Stimulated activated CD8-positive, alpha-beta memory T cell treated with anti-CD3 and anti-CD28 coated beads, Interleukin-15, amount 100 ng/mL, for 1 hour (primary cell): ENCODE results near the gene SLC24A5.

Source experiments
- DNase-seq: peaks from one replicate; pipeline ENCODE4 v3.0.0-alpha.2; 2020; ENCODE audit warnings: low read depth

Gene SLC24A5

DNA sequence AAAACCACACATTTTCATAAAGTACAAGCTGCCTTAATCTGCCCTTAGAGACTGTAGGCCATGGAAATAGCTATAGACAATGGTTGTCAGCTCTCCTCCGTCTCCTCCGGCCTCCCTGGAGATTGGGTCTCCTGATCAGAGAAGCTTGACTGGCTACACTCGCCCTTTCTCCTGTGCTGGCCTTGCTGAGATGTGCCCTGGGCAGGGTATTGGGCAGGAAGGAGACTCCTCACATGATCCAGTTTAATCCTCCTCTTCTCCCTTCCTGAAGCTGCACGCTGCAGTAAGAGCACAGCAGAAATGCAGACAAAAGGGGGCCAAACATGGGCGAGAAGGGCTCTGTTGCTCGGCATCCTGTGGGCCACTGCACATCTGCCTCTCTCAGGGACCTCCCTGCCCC, at the start of gene SLC24A5:
Gene SLC24A5, plus strand, starts transcription at position 246 of the 400 bp plus-strand sequence. Its CDS starts 55 bp downstream, at position 301.
- no peak for DNase-seq

- no peak for DNase-seq
Observed at GRCh38 chr15:48072941-48073340, 47.8 kb upstream of the SLC24A5 start.

GRCh38 chr15:48073881-48074280, 46.9 kb upstream of the SLC24A5 start:
- no peak for DNase-seq

GRCh38 chr15:48076454-48076853, 44.3 kb upstream of the SLC24A5 start:
- DNase-seq, result no peak

- DNase-seq, result no peak
Observed at GRCh38 chr15:48077616-48078184, 43.1 kb upstream of the SLC24A5 start.

DNA sequence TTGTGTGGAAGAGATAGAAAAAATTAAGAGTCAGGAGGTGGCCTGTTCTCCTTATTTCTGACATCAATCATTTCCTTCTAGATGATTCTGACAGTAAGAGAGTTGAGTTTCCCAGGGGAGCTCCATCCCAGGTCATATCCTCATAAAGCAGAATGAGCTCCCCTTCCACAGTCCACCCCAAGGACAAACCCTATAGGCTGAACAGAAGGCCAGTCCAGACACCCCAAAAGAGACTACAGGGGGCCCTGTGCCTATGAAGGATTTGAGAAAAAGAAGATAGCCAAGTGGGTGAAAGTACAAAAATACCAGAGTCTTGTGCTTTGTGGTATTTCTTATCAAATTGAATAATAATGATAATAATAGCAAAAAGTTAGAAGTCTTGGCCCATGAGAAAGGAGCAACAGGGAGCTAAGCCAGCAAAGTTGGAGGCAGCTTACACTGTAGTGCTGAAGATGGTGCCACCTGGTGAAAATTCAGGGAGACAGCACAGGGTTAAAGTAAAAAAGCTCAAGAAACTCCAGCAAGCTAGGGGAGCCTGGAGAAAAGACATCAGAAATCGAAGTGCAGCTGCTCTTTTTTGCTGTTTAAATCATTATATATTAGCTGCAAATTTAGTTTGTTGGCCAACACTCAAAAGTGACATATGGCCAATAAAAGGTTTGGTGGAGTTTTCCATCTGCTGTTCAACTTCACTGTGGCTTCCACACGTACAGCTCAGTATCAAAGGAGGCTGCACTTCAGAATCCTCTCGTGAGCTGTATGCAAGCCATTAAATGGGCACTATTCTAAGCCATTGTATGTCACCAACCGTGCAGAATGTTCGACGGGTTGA, 35.8 kb upstream of the SLC24A5 start:
- no peak for DNase-seq

- DNase-seq, result no peak
Observed at GRCh38 chr15:48085591-48085930, 35.2 kb upstream of the SLC24A5 start.

- no peak for DNase-seq
Observed at GRCh38 chr15:48086133-48086532, 34.7 kb upstream of the SLC24A5 start.

DNA sequence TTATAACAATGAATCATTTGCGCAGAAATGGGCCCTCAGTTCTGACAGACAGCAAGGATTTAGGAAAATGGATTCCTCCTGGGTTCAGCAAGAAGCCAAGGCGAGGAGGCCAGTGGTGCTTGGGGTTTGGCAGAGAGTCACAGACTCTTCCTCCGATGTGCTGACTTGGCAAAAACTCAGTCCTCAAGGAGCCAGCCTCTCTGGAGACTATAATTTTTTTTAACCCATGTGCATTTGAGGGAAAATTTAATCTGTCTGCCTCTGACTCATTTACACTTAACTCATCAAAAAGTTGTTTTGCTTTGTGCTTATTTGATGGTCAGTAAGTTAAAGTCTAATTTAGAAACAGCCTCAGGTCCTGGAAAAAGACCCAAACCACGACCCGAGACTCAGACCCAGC, 34.2 kb upstream of the SLC24A5 start:
- DNase-seq, result no peak

- DNase-seq, result no peak
Observed at GRCh38 chr15:48087844-48088243, 32.9 kb upstream of the SLC24A5 start.

GRCh38 chr15:48089702-48090101, 31.1 kb upstream of the SLC24A5 start:
- DNase-seq, result no peak

DNA sequence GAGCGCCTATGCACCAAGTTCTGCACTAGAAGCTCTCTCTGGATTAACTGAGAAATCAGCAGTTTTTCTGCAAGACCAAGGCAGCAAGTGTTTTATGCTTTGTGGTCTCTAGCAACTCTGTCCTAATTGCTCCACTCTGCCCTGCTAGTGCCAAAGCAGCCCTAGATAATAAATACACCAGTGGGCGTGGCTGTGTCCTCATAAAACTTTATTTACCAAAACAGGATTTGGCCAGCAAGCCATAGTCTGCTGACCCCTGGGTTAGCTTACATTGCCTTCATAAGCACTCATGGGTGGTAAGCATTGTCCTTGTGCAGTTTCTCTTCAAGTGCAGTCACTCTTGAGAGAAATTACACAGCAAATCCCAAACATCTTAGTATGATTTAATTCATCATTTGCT, 30.7 kb upstream of the SLC24A5 start:
- no peak for DNase-seq

- DNase-seq, result no peak
Observed at GRCh38 chr15:48090666-48091065, 30.1 kb upstream of the SLC24A5 start.

- DNase-seq, result no peak
Observed at GRCh38 chr15:48091522-48091921, 29.3 kb upstream of the SLC24A5 start.

- DNase-seq, result no peak
Observed at GRCh38 chr15:48096355-48096786, 24.4 kb upstream of the SLC24A5 start.

DNA sequence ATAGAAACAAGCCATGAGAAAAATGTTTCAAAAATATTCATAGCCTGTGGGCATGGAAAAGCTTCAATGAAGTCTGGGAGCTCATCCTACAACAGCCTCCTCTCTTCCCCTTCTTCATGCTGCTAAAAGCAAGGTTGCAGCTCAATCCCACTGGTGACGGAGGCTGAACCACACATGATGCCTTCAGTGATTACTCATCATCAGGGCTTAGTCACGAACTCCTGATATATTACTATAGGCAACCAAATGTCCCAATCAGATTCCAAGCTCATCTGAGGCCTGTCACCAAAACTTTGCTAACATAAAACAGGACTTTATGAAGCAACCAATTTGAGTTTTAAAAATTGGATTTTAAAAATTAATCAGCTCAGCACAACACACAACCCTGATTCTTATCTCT, 24.0 kb upstream of the SLC24A5 start:
- no peak for DNase-seq

- no peak for DNase-seq
Observed at GRCh38 chr15:48097264-48097663, 23.5 kb upstream of the SLC24A5 start.

DNA sequence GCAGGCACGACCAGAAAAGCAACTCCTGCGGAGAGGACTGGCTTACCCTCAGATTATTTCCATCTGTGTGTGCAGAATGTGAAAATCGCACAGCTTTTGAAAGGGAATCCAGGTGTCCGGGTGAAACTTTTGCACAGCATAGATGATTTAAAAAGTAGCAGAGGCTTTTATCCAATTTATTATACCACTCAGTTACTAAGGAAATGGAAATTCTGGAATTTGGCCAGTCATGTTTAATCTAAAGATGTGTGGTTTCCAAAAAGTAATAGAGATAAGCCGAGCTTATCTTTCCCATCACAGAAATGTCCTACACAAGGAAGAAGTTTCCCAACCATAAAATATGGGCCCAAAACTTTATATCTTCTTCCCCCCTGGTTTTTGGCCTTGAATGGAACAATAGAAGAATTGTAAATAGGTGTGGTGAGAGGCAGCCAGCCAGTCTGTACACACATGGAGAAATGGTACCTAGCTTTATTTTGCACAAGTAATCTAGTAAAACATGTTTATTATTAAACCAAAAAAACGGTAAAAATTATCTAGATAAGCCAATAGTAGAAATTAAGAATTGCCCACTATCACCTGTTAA, 19.3 kb upstream of the SLC24A5 start:
- no peak for DNase-seq

- no peak for DNase-seq
Observed at GRCh38 chr15:48102167-48102566, 18.6 kb upstream of the SLC24A5 start.

GRCh38 chr15:48103647-48104046, 17.1 kb upstream of the SLC24A5 start:
- no peak for DNase-seq

- DNase-seq, result no peak
Observed at GRCh38 chr15:48105936-48106335, 14.9 kb upstream of the SLC24A5 start.

DNA sequence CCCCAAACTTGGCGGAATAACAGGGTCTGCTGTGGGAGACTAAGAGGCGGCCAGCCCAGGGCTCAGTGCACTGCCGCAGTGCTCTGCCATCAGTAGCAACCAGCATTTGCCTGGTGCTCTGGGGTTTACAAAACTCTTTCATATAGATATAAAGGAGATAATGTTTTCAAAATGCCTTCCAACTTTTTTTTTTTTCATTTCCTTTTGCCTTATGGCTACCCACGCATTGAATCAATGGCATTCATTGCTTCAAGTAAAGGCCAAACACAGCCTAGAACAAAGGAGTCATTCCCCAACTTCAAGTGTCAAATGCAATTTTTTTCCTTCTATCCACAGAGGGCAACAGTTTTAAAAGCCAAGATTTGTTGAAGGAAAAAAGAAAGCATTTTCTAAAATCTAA, 11.6 kb upstream of the SLC24A5 start:
- no peak for DNase-seq

GRCh38 chr15:48109856-48110531, 10.8 kb upstream of the SLC24A5 start:
- no peak for DNase-seq
